HG03575 (cell line): ENCODE data around the gene SRSF5.
"Not testable (repeated sequence)": the region's sequence is repeated elsewhere in the genome, so short reads cannot be mapped to it uniquely, and the experiment has no call there.

Experiments
- ATAC-seq: cut with Tn5 transposase; IDR thresholded peaks from one replicate; pipeline ENCODE4 v1.9.1; 2021; ENCODE audit not compliant: unreplicated experiment, insufficient number of reproducible peaks, low FRiP score; ENCODE audit errors: extremely low read depth

SRSF5 gene

GRCh38 chr14:69797573-69798338 lies 30.8 kb downstream of the SRSF5 start:
- no peak for ATAC-seq

GRCh38 chr14:69798339-69798735 lies 31.4 kb downstream of the SRSF5 start:
- ATAC-seq: no peak

GRCh38 chr14:69803753-69804152 lies 36.8 kb downstream of the SRSF5 start:
- no peak for ATAC-seq

GRCh38 chr14:69804902-69805301 lies 38.0 kb downstream of the SRSF5 start:
- ATAC-seq: no peak

GRCh38 chr14:69807192-69807591 lies 40.2 kb downstream of the SRSF5 start:
- ATAC-seq: no peak

- ATAC-seq: no peak
Observed at GRCh38 chr14:69808919-69809808, 42.2 kb downstream of the SRSF5 start.

GRCh38 chr14:69811227-69811867 lies 44.4 kb downstream of the SRSF5 start:
- no peak for ATAC-seq

- ATAC-seq: no peak
Observed at GRCh38 chr14:69811868-69812252, 44.9 kb downstream of the SRSF5 start.

- no peak for ATAC-seq
Observed at GRCh38 chr14:69812711-69813110, 45.8 kb downstream of the SRSF5 start.

GRCh38 chr14:69813346-69813745 lies 46.4 kb downstream of the SRSF5 start:
- not testable (repeated sequence) for ATAC-seq

- no peak for ATAC-seq
Observed at GRCh38 chr14:69814397-69814796, 47.5 kb downstream of the SRSF5 start.

GRCh38 chr14:69815556-69815955 lies 48.6 kb downstream of the SRSF5 start:
- no peak for ATAC-seq

- ATAC-seq: no peak
Observed at GRCh38 chr14:69816216-69816615, 49.3 kb downstream of the SRSF5 start.

- ATAC-seq: no peak
Observed at GRCh38 chr14:69818758-69819191, 51.8 kb downstream of the SRSF5 start.

- no peak for ATAC-seq
Observed at GRCh38 chr14:69819607-69820006, 52.7 kb downstream of the SRSF5 start.

- no peak for ATAC-seq
Observed at GRCh38 chr14:69820991-69821390, 54.0 kb downstream of the SRSF5 start.
